Neural cell (in vitro differentiated cells): ENCODE results near the gene THRAP3. TPM values are rescaled to one million over a fixed set of nuclear protein-coding genes. Genes with fewer than 3 reads are reported as not detected.

Experiments
- H2AFZ ChIP-seq: fragments of 200-600, 300-800 bp; sonication (generic), shearing (Covaris generic); 2 replicates; pipeline ENCODE4 v1.6.0; 2014; ENCODE audit warnings: low read depth, mild to moderate bottlenecking, antibody characterized with exemption, low read length, moderate library complexity
- H3F3A ChIP-seq: fragments of 200-600 bp; shearing (Covaris generic); 2 replicates; pipeline ENCODE4 v1.6.1; 2016; ENCODE audit warnings: mild to moderate bottlenecking, moderate library complexity, mixed read lengths, antibody characterized with exemption, low read length; ENCODE audit not compliant: insufficient read depth, poor library complexity, severe bottlenecking
- H3K27ac ChIP-seq: fragments of 200-600, 300-800 bp; sonication (generic), shearing (Covaris generic); 2 replicates; pipeline ENCODE4 v1.5.1; 2014; ENCODE audit warnings: mild to moderate bottlenecking, low read length, moderate library complexity
- H3K27me3 ChIP-seq: fragments of 300-800, 200-600 bp; sonication (generic), shearing (Covaris generic); 2 replicates; pipeline ENCODE4 v1.6.0; 2014; ENCODE audit warnings: mild to moderate bottlenecking, low read depth, low read length, moderate library complexity; ENCODE audit not compliant: insufficient read depth
- H3K36me3 ChIP-seq: fragments of 300-800, 200-600 bp; sonication (generic), shearing (Covaris generic); 2 replicates; pipeline ENCODE4 v1.5.1; 2014; ENCODE audit warnings: mild to moderate bottlenecking, antibody characterized with exemption, low read length, moderate library complexity; ENCODE audit not compliant: insufficient read depth
- H3K4me2 ChIP-seq: fragments of 300-800, 200-600 bp; sonication (generic), shearing (Covaris generic); 2 replicates; pipeline ENCODE4 v1.6.0; 2014; ENCODE audit warnings: mild to moderate bottlenecking, low read length
- H3K4me3 ChIP-seq: fragments of 300-800, 200-600 bp; sonication (generic), shearing (Covaris generic); 2 replicates; pipeline ENCODE4 v1.5.1; 2014; ENCODE audit warnings: mild to moderate bottlenecking, low read length, moderate library complexity
- H3K79me2 ChIP-seq: fragments of 200-600 bp; shearing (Covaris generic); replicated peaks from 2 replicates; pipeline ENCODE4 v1.6.0; 2014; ENCODE audit warnings: mild to moderate bottlenecking, low read length, moderate library complexity; ENCODE audit not compliant: insufficient read depth
- H3K9ac ChIP-seq: fragments of 300-800, 200-600 bp; sonication (generic), shearing (Covaris generic); 2 replicates; pipeline ENCODE4 v1.6.1; 2016; ENCODE audit warnings: mild to moderate bottlenecking, low read length, mixed read lengths
- H3K9me2 ChIP-seq: fragments of 200-600 bp; shearing (Covaris generic); 2 replicates; pipeline ENCODE4 v1.6.1; 2016; ENCODE audit warnings: mild to moderate bottlenecking, low read length, mixed read lengths; ENCODE audit not compliant: insufficient read depth
- H3K9me3 ChIP-seq: fragments of 200-600, 300-800 bp; sonication (generic), shearing (Covaris generic); 2 replicates; pipeline ENCODE4 v1.6.1; 2016; ENCODE audit warnings: mild to moderate bottlenecking, mixed run types, low read length, moderate library complexity, mixed read lengths
- H4K20me1 ChIP-seq: fragments of 200-600 bp; shearing (Covaris generic); 2 replicates; pipeline ENCODE4 v1.6.1; 2016; ENCODE audit warnings: mild to moderate bottlenecking, mixed run types; ENCODE audit not compliant: insufficient read depth
- EP300 ChIP-seq: fragments of 450-650 bp; conservative IDR thresholded peaks from 2 replicates; pipeline ENCODE4 v1.6.1; 2014; ENCODE audit warnings: antibody characterized with exemption, mild to moderate bottlenecking, moderate library complexity; ENCODE audit not compliant: poor library complexity, severe bottlenecking
- EZH2 ChIP-seq: fragments of 200-600, 300-800 bp; shearing (Covaris generic), sonication (generic); IDR thresholded peaks from 2 replicates; pipeline ENCODE4 v1.6.1; 2014; ENCODE audit warnings: antibody characterized with exemption, low read length, borderline replicate concordance, mild to moderate bottlenecking; ENCODE audit not compliant: insufficient read depth, poor library complexity, severe bottlenecking
- MXI1 ChIP-seq: fragments of 450-650 bp; conservative IDR thresholded peaks from 2 replicates; pipeline ENCODE4 v1.6.1; 2014; ENCODE audit warnings: antibody characterized with exemption, mild to moderate bottlenecking; ENCODE audit not compliant: poor library complexity, severe bottlenecking
- POLR2AphosphoS5 ChIP-seq: IDR thresholded peaks from 2 replicates; pipeline ENCODE4 v1.6.1; 2012
- RAD21 ChIP-seq: fragments of 450-650 bp; conservative IDR thresholded peaks from 2 replicates; pipeline ENCODE4 v1.6.1; 2014; ENCODE audit warnings: antibody characterized with exemption, mild to moderate bottlenecking, moderate library complexity
- REST ChIP-seq: IDR thresholded peaks from 2 replicates; pipeline ENCODE4 v1.6.1; 2012; ENCODE audit warnings: borderline replicate concordance
- SMC3 ChIP-seq: fragments of 450-650 bp; conservative IDR thresholded peaks from 2 replicates; pipeline ENCODE4 v1.6.1; 2014; ENCODE audit warnings: antibody characterized with exemption, mild to moderate bottlenecking, moderate library complexity; ENCODE audit not compliant: poor library complexity
- TAF1 ChIP-seq: IDR thresholded peaks from 2 replicates; pipeline ENCODE4 v1.6.1; 2012; ENCODE audit warnings: low read depth
- polyA plus RNA-seq: library from polyadenylated mRNA; depleted of rRNA; stranded (reverse); fragments of >200 nt; gene quantifications from 2 replicates; pipeline ENCODE4 v1.2.3, GENCODE V29; 2014
- TF ChIP-seq, protein P1 (sequence below): fragments of 450-650 bp; IDR thresholded peaks from 2 replicates; pipeline ENCODE4 v1.5.1; 2014; ENCODE audit warnings: antibody characterized with exemption, mild to moderate bottlenecking, moderate library complexity; ENCODE audit not compliant: poor library complexity, severe bottlenecking

THRAP3 gene
- polyA plus RNA-seq, 1 donor from 2014 or later: 54.4 TPM

- TF ChIP-seq EP300 (no peak), MXI1 (no peak), POLR2AphosphoS5 (no peak), EZH2 (no peak), REST (no peak)
- Histone ChIP-seq H3K79me2 (no peaks in the 10 kb centered on the region), H3K9me2 (no peaks in the 10 kb centered on the region), H3K27ac (no peak overlapping the region), H3F3A (no peaks in the 10 kb centered on the region), H4K20me1 (no peaks in the 10 kb centered on the region), H3K9ac (no peak overlapping the region), H3K27me3 (no peaks in the 10 kb centered on the region), H2AFZ (no peak overlapping the region), H3K4me2 (no peak overlapping the region), H3K4me3 (no peak overlapping the region), H3K36me3 (no peaks in the 10 kb centered on the region), H3K9me3 (no peaks in the 10 kb centered on the region)
These were observed 80.3 kb downstream of the THRAP3 start for GRCh38 chr1:36304521-36304920.

GRCh38 chr1:36304970-36305914 lies 81.0 kb downstream of the THRAP3 start:
- Histone ChIP-seq H3K9ac (no peak overlapping the region), H3K4me3 (no peak overlapping the region), H4K20me1 (no peaks in the 10 kb centered on the region), H3K27ac (no peak overlapping the region), H3K9me2 (no peaks in the 10 kb centered on the region), H3K9me3 (no peaks in the 10 kb centered on the region), H3K4me2 (no peak overlapping the region), H3K27me3 (no peaks in the 10 kb centered on the region), H3K79me2 (no peaks in the 10 kb centered on the region), H2AFZ (no peak overlapping the region), H3K36me3 (no peaks in the 10 kb centered on the region), H3F3A (no peaks in the 10 kb centered on the region)
- TF ChIP-seq SMC3 (no peak), EP300 (no peak), TAF1 (no peak), REST (no peak), RAD21 (no peak), MXI1 (no peak), EZH2 (no peak), POLR2AphosphoS5 (no peak)
- TF ChIP-seq, protein P1, sequence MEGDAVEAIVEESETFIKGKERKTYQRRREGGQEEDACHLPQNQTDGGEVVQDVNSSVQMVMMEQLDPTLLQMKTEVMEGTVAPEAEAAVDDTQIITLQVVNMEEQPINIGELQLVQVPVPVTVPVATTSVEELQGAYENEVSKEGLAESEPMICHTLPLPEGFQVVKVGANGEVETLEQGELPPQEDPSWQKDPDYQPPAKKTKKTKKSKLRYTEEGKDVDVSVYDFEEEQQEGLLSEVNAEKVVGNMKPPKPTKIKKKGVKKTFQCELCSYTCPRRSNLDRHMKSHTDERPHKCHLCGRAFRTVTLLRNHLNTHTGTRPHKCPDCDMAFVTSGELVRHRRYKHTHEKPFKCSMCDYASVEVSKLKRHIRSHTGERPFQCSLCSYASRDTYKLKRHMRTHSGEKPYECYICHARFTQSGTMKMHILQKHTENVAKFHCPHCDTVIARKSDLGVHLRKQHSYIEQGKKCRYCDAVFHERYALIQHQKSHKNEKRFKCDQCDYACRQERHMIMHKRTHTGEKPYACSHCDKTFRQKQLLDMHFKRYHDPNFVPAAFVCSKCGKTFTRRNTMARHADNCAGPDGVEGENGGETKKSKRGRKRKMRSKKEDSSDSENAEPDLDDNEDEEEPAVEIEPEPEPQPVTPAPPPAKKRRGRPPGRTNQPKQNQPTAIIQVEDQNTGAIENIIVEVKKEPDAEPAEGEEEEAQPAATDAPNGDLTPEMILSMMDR: no peak
